NT2/D1 (cell line): ENCODE data around the gene PRRC2C.

ENCODE experiments used
- SUZ12 ChIP-seq: IDR thresholded peaks from 2 replicates; pipeline ENCODE4 v1.6.1; 2011; ENCODE audit not compliant: insufficient read length, insufficient read depth; ENCODE audit errors: extremely low read depth
- YY1 ChIP-seq: IDR thresholded peaks from 2 replicates; pipeline ENCODE4 v1.6.1; 2011; ENCODE audit not compliant: insufficient read length, insufficient read depth
- ZNF274 ChIP-seq: IDR thresholded peaks from 2 replicates; pipeline ENCODE4 v1.6.1; 2011; ENCODE audit warnings: mild to moderate bottlenecking, low read depth, low read length

- no peak for TF ChIP-seq YY1
- no peak for TF ChIP-seq ZNF274
- TF ChIP-seq SUZ12: no peak
These were observed 21.4 kb downstream of the PRRC2C start for GRCh38 chr1:171506525-171507304.
